HepG2 (cell line): ENCODE results near the gene ZNF615. TPM values are rescaled to one million over a fixed set of nuclear protein-coding genes. Genes with fewer than 3 reads are reported as not detected.

Experiments
- ARNT2 ChIP-seq: sonication (generic); formaldehyde crosslinking; IDR thresholded peaks from 2 replicates; pipeline ENCODE4 v1.8.0; 2022; ENCODE audit warnings: mild to moderate bottlenecking, low read depth, missing genetic modification reagents, moderate library complexity
- ATRX ChIP-seq: sonication (generic); formaldehyde crosslinking; IDR thresholded peaks from 2 replicates; pipeline ENCODE4 v1.4.0; 2020; ENCODE audit warnings: missing genetic modification reagents, borderline replicate concordance
- E2F5 ChIP-seq: sonication (generic); formaldehyde crosslinking; conservative IDR thresholded peaks from 2 replicates; pipeline ENCODE4 v1.4.0; 2020; ENCODE audit warnings: missing genetic modification reagents
- FOXA3 ChIP-seq: IDR thresholded peaks from 2 replicates; pipeline ENCODE4 v1.6.1; 2016; ENCODE audit warnings: missing genetic modification reagents, missing compliant biosample characterization
- HINFP ChIP-seq: sonication (generic); formaldehyde crosslinking; IDR thresholded peaks from 2 replicates; pipeline ENCODE4 v1.4.0; 2020; ENCODE audit warnings: low read depth, mild to moderate bottlenecking, missing genetic modification reagents
- IRF9 ChIP-seq: sonication (generic); formaldehyde crosslinking; IDR thresholded peaks from 2 replicates; pipeline ENCODE4 v1.8.0; 2022; ENCODE audit warnings: missing genetic modification reagents, mild to moderate bottlenecking, borderline replicate concordance
- MED13 ChIP-seq: sonication (generic); formaldehyde crosslinking; IDR thresholded peaks from 2 replicates; pipeline ENCODE4 v1.5.0; 2020; ENCODE audit warnings: missing genetic modification reagents
- MTF1 ChIP-seq: sonication (generic); formaldehyde crosslinking; IDR thresholded peaks from 2 replicates; pipeline ENCODE4 v1.5.0; 2020; ENCODE audit warnings: missing genetic modification reagents
- MTF2 ChIP-seq: sonication (generic); formaldehyde crosslinking; IDR thresholded peaks from 2 replicates; pipeline ENCODE4 v1.5.0; 2020; ENCODE audit warnings: missing genetic modification reagents, borderline replicate concordance
- REL ChIP-seq: sonication (generic); formaldehyde crosslinking; conservative IDR thresholded peaks from 2 replicates; pipeline ENCODE4 v1.8.0; 2022; ENCODE audit warnings: mild to moderate bottlenecking, missing genetic modification reagents, moderate library complexity
- SKIL ChIP-seq: sonication (generic); formaldehyde crosslinking; IDR thresholded peaks from 2 replicates; pipeline ENCODE4 v1.8.0; 2022; ENCODE audit warnings: missing genetic modification reagents, mild to moderate bottlenecking, moderate library complexity, borderline replicate concordance
- SMARCE1 ChIP-seq: fragments of 450-650 bp; IDR thresholded peaks from 2 replicates; pipeline ENCODE4 v1.6.1; 2017; ENCODE audit warnings: borderline replicate concordance
- TFDP2 ChIP-seq: sonication (generic); formaldehyde crosslinking; IDR thresholded peaks from 2 replicates; pipeline ENCODE4 v1.4.0; 2020; ENCODE audit warnings: missing genetic modification reagents
- ZNF138 ChIP-seq: sonication (generic); formaldehyde crosslinking; IDR thresholded peaks from 2 replicates; pipeline ENCODE4 v1.5.0; 2020; ENCODE audit warnings: mild to moderate bottlenecking, low read depth, missing genetic modification reagents
- ZNF24 ChIP-seq: fragments of 450-650 bp; IDR thresholded peaks from 2 replicates; pipeline ENCODE4 v1.6.1; 2017; ENCODE audit warnings: antibody characterized with exemption, mild to moderate bottlenecking
- ZNF263 ChIP-seq: sonication (generic); formaldehyde crosslinking; IDR thresholded peaks from 2 replicates; pipeline ENCODE4 v1.4.0; 2020; ENCODE audit warnings: missing genetic modification reagents
- ZNF383 ChIP-seq: sonication (generic); formaldehyde crosslinking; IDR thresholded peaks from 2 replicates; pipeline ENCODE4 v1.4.0; 2020; ENCODE audit warnings: missing genetic modification reagents, mild to moderate bottlenecking, borderline replicate concordance
- ZNF512 ChIP-seq: sonication (generic); formaldehyde crosslinking; IDR thresholded peaks from 2 replicates; pipeline ENCODE4 v1.4.0; 2020; ENCODE audit warnings: mild to moderate bottlenecking, missing genetic modification reagents
- ZSCAN30 ChIP-seq: sonication (generic); formaldehyde crosslinking; IDR thresholded peaks from 2 replicates; pipeline ENCODE4 v1.5.0; 2020; ENCODE audit warnings: mild to moderate bottlenecking, missing genetic modification reagents
- polyA plus RNA-seq, 8 experiments: library from polyadenylated mRNA; depleted of rRNA in 3 of 8; stranded (reverse) in 7 of 8; unstranded in 1 of 8; fragments of >200 nt; fragmentation: Illumina TruSeq in 4 of 8; extraction: Trizol in 4 of 8; gene quantifications; 2 replicates each; pipeline versions ENCODE4 v1.2.1 to v1.2.3, GENCODE V29; 2011 to 2016; ENCODE audit warnings: low read depth in 4 of 8, missing spikeins in 1 of 8, mixed read lengths in 1 of 8; ENCODE audit not compliant: insufficient read depth in 1 of 8
- total RNA-seq, 5 experiments: library from RNA; depleted of rRNA; stranded (reverse); fragments of >200 nt; fragmentation: Illumina TruSeq; extraction: Trizol; gene quantifications; 2 replicates each; pipeline ENCODE4 v1.2.3, GENCODE V29; 2016; ENCODE audit warnings: low read depth in 1 of 5

The ZNF615 gene
- total and polyA plus RNA-seq, 2 of the 13 experiments (the other 11 are each of a cell fraction or from before 2014, with no cell fraction given): 5.2 to 7.8 TPM

GRCh38 chr19:52007806-52008557 is at the start of gene ZNF615 (continued):
- TF ChIP-seq E2F5 (CRISPR knock-in tag) (no peak), REL (0 out of 2 replicates have a peak, but pooled peaks have one; percentile 31), ZNF383 (CRISPR knock-in tag) (no peak), MTF2 (CRISPR knock-in tag) (no peak), SKIL (CRISPR knock-in tag) (no peak), ZSCAN30 (CRISPR knock-in tag) (no peak), ARNT2 (CRISPR knock-in tag) (peak; percentile 78), ZNF512 (CRISPR knock-in tag) (0 out of 2 replicates have a peak, but pooled peaks have one; percentile 38), ZNF24 (no peak), ZNF263 (no peak), HINFP (CRISPR knock-in tag) (0 out of 2 replicates have a peak, but pooled peaks have one; percentile 11), SMARCE1 (no peak), IRF9 (CRISPR knock-in tag) (no peak), ZNF138 (CRISPR knock-in tag) (peak; percentile 58; the same call in 1 of the 2 replicates), MTF1 (no peak), ATRX (CRISPR knock-in tag) (no peak), MED13 (CRISPR knock-in tag) (no peak), TFDP2 (peak; percentile 66; the same call in 1 of the 2 replicates), FOXA3 (CRISPR knock-in tag) (0 out of 2 replicates have a peak, but pooled peaks have one; percentile 24)
